Tibial artery (tissue), 4 donors: Measurements from ENCODE around the gene AIRE.
"Not testable (repeated sequence)": the region's sequence is repeated elsewhere in the genome, so short reads cannot be mapped to it uniquely, and the experiment has no call there.

Experiments used
- DNase-seq, 2 donors: peaks; one replicate each; pipeline ENCODE4 v3.0.0-alpha.2; 2019
- H3K27ac ChIP-seq, 2 donors: fragments of 200-600 bp; sonication (generic) in 1 of 2; 1 replicate in 1 of 2; 2 replicates in 1 of 2; pipeline ENCODE4 v1.5.1; 2018 to 2019; ENCODE audit warnings: mild to moderate bottlenecking in 1 of 2
- H3K27me3 ChIP-seq, 2 donors: fragments of 200-600 bp; sonication (generic) in 1 of 2; one replicate each; pipeline versions ENCODE4 v1.5.1 to v1.6.0; 2016 to 2019
- H3K36me3 ChIP-seq, 3 donors: fragments of 200-600 bp; sonication (generic) in 2 of 3; one replicate each; pipeline ENCODE4 v1.5.1; 2016 to 2019; ENCODE audit warnings: mild to moderate bottlenecking in 2 of 3
- H3K4me1 ChIP-seq, 4 donors: fragments of 200-600 bp; sonication (generic) in 2 of 4; 1 replicate in 3 of 4; 2 replicates in 1 of 4; pipeline ENCODE4 v1.5.1; 2016 to 2019
- H3K4me3 ChIP-seq, 2 donors: fragments of 200-600 bp; sonication (generic) in 1 of 2; 1 replicate in 1 of 2; 2 replicates in 1 of 2; pipeline ENCODE4 v1.5.1; 2018 to 2019; ENCODE audit warnings: mild to moderate bottlenecking in 2 of 2
- H3K9me3 ChIP-seq, 3 donors: fragments of 200-600 bp; sonication (generic) in 1 of 3; one replicate each; pipeline ENCODE4 v1.5.1; 2016 to 2019
- CTCF ChIP-seq, 2 experiments: fragments of 200-600 bp in 1 of 2; fragments of 450-650 bp in 1 of 2; IDR thresholded peaks; one replicate each; pipeline ENCODE4 v1.5.1; 2017 to 2019; ENCODE audit warnings: antibody characterized with exemption in 2 of 2, mild to moderate bottlenecking in 1 of 2, moderate library complexity in 1 of 2
- intact Hi-C: fragments of 100-400 bp; cut with DNase I; formaldehyde crosslinking; loops from one replicate; pipeline ENCODE4 v1.15.0; 2023; ENCODE audit warnings: low total_unique reads

AIRE gene

GRCh38 chr21:44285138-44285992, at the start of gene AIRE:
AIRE (plus strand) TSS chr21:44285876; CDS start chr21:44286007, 131 bp downstream.
- Histone ChIP-seq H3K9me3 (no peaks in the 10 kb centered on the region), H3K4me3 (no peak within 1 kb of the TSS), H3K4me1 (peaks cover 0 to 11% (median 4%) of the 10 kb centered on the region in 4 donors), H3K36me3 (no peaks in the 10 kb centered on the region), H3K27me3 (peaks cover 0 to 47% of the 10 kb centered on the region in 2 donors), H3K27ac (no peak within 1 kb of the TSS)
- intact Hi-C loops: no loop called here
- no peak for DNase-seq
- no peak for TF ChIP-seq CTCF (IDR thresholded peaks at IDR 0.05)

GRCh38 chr21:44240353-44240752, 45.3 kb upstream of the AIRE start:
- H3K27ac ChIP-seq, H3K4me1 ChIP-seq, H3K4me3 ChIP-seq, H3K9me3 ChIP-seq, H3K36me3 ChIP-seq, DNase-seq, intact Hi-C loops, H3K27me3 ChIP-seq: not testable (repeated sequence)

- DNase-seq, H3K4me3 ChIP-seq, H3K27me3 ChIP-seq, H3K4me1 ChIP-seq, H3K9me3 ChIP-seq, intact Hi-C loops, H3K27ac ChIP-seq, H3K36me3 ChIP-seq: not testable (repeated sequence)
Measured at GRCh38 chr21:44240842-44241241, 44.8 kb upstream of the AIRE start, which contains the start of gene ICOSLG. ICOSLG (minus strand) TSS chr21:44240943; CDS start chr21:44240817, 126 bp downstream.

GRCh38 chr21:44241281-44241680, 44.4 kb upstream of the AIRE start:
- H3K27ac ChIP-seq, H3K4me3 ChIP-seq, H3K27me3 ChIP-seq, intact Hi-C loops, DNase-seq, H3K4me1 ChIP-seq, H3K36me3 ChIP-seq, H3K9me3 ChIP-seq: not testable (repeated sequence)

GRCh38 chr21:44243980-44244379, 41.7 kb upstream of the AIRE start:
- intact Hi-C loops, H3K4me3 ChIP-seq, DNase-seq, H3K27ac ChIP-seq, H3K4me1 ChIP-seq, H3K27me3 ChIP-seq, H3K36me3 ChIP-seq, H3K9me3 ChIP-seq: not testable (repeated sequence)

- H3K36me3 ChIP-seq, H3K4me3 ChIP-seq, intact Hi-C loops, H3K27ac ChIP-seq, H3K4me1 ChIP-seq, H3K9me3 ChIP-seq, H3K27me3 ChIP-seq, DNase-seq: not testable (repeated sequence)
Measured at GRCh38 chr21:44247904-44248303, 37.8 kb upstream of the AIRE start.

GRCh38 chr21:44249204-44250037, 36.3 kb upstream of the AIRE start:
- H3K4me1 ChIP-seq, intact Hi-C loops, H3K36me3 ChIP-seq, DNase-seq, H3K27me3 ChIP-seq, H3K27ac ChIP-seq, H3K4me3 ChIP-seq, H3K9me3 ChIP-seq: not testable (repeated sequence)

- Histone ChIP-seq H3K36me3 (no peaks in the 10 kb centered on the region), H3K4me1 (no peaks in the 10 kb centered on the region), H3K27ac (no peak overlapping the region), H3K27me3 (peaks cover 0 to 14% of the 10 kb centered on the region in 2 donors), H3K4me3 (no peak overlapping the region), H3K9me3 (peaks cover 0 to 2% (median 0%) of the 10 kb centered on the region in 3 donors)
- intact Hi-C loops: no loop called here
- no peak for TF ChIP-seq CTCF (IDR thresholded peaks at IDR 0.05)
- DNase-seq: peak in 1 of 2 donors; percentile 61
Measured at GRCh38 chr21:44253832-44254710, 31.6 kb upstream of the AIRE start.
